Transverse colon (tissue), 4 donors: Measurements from ENCODE around the gene ARHGEF10L.

Source experiments
- CTCF ChIP-seq, 5 experiments: fragments of 200-600 bp in 3 of 5; fragments of 450-650 bp in 2 of 5; sonication (generic) in 3 of 5; IDR thresholded peaks; 1 replicate in 2 of 5; 2 replicates in 3 of 5; pipeline ENCODE4 v1.5.1; 2016 to 2017; ENCODE audit warnings: antibody characterized with exemption in 5 of 5, inconsistent platforms in 3 of 5, mild to moderate bottlenecking in 2 of 5, moderate library complexity in 1 of 5
- EP300 ChIP-seq: sonication (generic); formaldehyde crosslinking; IDR thresholded peaks from one replicate; pipeline ENCODE4 v1.6.1; 2017; ENCODE audit warnings: antibody characterized with exemption, low read depth
- POLR2A ChIP-seq: fragments of 450-650 bp; IDR thresholded peaks from one replicate; pipeline ENCODE4 v1.6.1; 2016; ENCODE audit warnings: antibody characterized with exemption, mild to moderate bottlenecking, moderate library complexity
- POLR2AphosphoS5 ChIP-seq, 3 donors: sonication (generic); formaldehyde crosslinking; IDR thresholded peaks; one replicate each; pipeline ENCODE4 v1.6.1; 2016; ENCODE audit warnings: antibody characterized with exemption in 3 of 3

- TF ChIP-seq POLR2A (no peak), CTCF (IDR thresholded peaks at IDR 0.05) (no peak), POLR2AphosphoS5 (IDR thresholded peaks at IDR 0.05) (no peak), EP300 (no peak)
Measured at GRCh38 chr1:17621691-17622090, 82.2 kb downstream of the ARHGEF10L start.
